Nephron (organoid): ENCODE data around the gene CST7.

Experiments
- H3K27ac Mint-ChIP-seq, 3 experiments: 2 replicates each; pipeline ENCODE4 v1.8.0; 2020; ENCODE audit warnings: mixed read lengths in 3 of 3, mild to moderate bottlenecking in 2 of 3, moderate library complexity in 1 of 3
- H3K27me3 Mint-ChIP-seq: 2 replicates; pipeline ENCODE4 v1.8.0; 2021; ENCODE audit warnings: low read depth, mild to moderate bottlenecking, moderate library complexity, mixed read lengths
- H3K36me3 Mint-ChIP-seq: 2 replicates; pipeline ENCODE4 v1.8.0; 2020; ENCODE audit warnings: low read depth, mixed read lengths
- H3K4me1 Mint-ChIP-seq: 2 replicates; pipeline ENCODE4 v1.8.0; 2020; ENCODE audit warnings: mixed read lengths
- H3K4me3 Mint-ChIP-seq, 3 experiments: 2 replicates each; pipeline ENCODE4 v1.8.0; 2020; ENCODE audit warnings: mild to moderate bottlenecking in 3 of 3, mixed read lengths in 3 of 3, moderate library complexity in 2 of 3
- H3K9me3 Mint-ChIP-seq: 2 replicates; pipeline ENCODE4 v1.8.0; 2020; ENCODE audit warnings: mixed read lengths
- TF ChIP-seq, protein P1 (sequence below), 3 experiments: fragments of 200-600 bp; sonication (generic); IDR thresholded peaks; one replicate each; pipeline ENCODE4 v1.5.0; 2021; ENCODE audit warnings: antibody characterized with exemption in 3 of 3; ENCODE audit not compliant: unreplicated experiment in 3 of 3

Gene CST7

DNA sequence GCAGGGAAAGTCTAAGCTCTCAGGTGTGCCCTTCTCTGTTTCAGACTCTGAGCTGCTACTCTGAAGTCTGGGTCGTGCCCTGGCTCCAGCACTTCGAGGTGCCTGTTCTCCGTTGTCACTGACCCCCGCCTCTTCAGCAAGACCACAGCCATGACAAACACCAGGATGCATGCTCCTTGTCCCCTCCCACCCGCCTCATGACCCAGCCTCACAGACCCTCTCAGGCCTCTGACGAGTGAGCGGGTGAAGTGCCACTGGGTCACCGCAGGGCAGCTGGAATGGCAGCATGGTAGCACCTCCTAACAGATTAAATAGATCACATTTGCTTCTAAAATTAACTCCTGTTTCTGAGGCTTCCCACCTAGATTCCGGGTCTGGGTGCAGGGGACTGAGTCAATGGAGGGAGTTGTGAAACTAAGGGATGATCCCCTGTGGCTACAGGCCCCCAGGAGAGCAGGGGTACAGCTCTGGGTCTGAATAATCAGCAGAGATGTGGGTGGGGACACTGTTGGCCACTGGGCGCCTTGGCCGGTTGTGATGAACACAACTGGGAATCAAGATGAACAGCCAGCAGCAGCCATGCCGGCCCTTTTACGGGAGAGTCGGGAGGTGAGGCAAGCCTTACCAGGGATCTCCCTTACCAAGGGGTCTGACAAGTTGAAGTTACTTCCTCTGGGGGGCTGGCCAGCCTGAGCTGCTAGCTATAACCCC lies 10.7 kb downstream of the CST7 start:
- Mint-ChIP-seq H3K27me3 (no peaks in the 10 kb centered on the region), H3K27ac (no peak overlapping the region), H3K4me1 (peaks cover 19% of the 10 kb centered on the region), H3K4me3 (no peak overlapping the region), H3K9me3 (no peaks in the 10 kb centered on the region), H3K36me3 (peaks cover 25% of the 10 kb centered on the region)
- TF ChIP-seq, protein P1, sequence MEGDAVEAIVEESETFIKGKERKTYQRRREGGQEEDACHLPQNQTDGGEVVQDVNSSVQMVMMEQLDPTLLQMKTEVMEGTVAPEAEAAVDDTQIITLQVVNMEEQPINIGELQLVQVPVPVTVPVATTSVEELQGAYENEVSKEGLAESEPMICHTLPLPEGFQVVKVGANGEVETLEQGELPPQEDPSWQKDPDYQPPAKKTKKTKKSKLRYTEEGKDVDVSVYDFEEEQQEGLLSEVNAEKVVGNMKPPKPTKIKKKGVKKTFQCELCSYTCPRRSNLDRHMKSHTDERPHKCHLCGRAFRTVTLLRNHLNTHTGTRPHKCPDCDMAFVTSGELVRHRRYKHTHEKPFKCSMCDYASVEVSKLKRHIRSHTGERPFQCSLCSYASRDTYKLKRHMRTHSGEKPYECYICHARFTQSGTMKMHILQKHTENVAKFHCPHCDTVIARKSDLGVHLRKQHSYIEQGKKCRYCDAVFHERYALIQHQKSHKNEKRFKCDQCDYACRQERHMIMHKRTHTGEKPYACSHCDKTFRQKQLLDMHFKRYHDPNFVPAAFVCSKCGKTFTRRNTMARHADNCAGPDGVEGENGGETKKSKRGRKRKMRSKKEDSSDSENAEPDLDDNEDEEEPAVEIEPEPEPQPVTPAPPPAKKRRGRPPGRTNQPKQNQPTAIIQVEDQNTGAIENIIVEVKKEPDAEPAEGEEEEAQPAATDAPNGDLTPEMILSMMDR (IDR thresholded peaks at IDR 0.05; ENCODE audit: unreplicated experiment in 3 of 3): no peak

DNA sequence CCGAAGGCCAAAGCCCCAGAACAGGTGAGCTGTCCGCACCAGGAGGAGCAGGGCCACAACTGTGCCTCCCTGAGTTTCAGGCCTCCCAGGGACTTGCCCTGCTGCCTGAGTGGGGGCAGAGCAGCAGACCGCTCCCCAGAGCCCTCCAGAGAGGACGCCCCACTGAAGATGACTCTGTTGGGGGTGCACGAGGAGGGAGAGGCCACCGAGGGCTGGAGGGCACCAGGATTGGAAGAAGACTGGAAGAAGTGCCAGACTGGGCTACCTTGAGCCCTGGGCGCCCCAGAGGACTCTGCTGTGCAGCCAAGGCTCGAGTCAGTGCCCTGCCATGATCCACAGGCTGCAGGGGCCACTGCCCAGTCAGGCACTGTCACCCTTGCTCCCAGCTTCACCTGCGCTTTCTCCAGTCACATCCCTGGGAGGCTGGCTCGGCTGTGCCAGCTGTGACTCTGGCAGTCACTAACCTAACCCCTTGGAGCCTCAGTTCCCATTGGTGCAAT lies 11.3 kb downstream of the CST7 start:
- Mint-ChIP-seq H3K9me3 (no peaks in the 10 kb centered on the region), H3K36me3 (peaks cover 29% of the 10 kb centered on the region), H3K4me1 (peaks cover 23% of the 10 kb centered on the region), H3K27ac (no peak overlapping the region), H3K27me3 (no peaks in the 10 kb centered on the region), H3K4me3 (no peak overlapping the region)
- TF ChIP-seq, protein P1 (IDR thresholded peaks at IDR 0.05; ENCODE audit: unreplicated experiment in 3 of 3): no peak

DNA sequence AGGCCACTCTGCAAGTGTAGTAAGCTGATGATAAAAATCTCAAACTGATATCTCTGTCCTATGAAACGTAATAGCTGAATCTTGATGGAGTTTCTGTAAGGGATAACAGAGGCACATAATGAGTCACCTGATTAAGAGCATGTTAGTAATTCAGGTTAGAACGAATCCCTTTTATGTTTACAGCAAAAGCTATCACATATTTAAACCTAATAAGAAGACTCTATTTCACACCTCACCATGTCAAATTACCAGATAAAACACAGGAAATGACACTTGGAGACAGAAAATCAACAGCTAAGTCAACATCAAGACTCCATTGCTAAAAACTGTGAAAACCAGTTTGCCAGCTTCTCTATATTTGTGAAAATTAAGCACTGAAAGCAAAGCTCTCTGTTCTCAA lies 11.8 kb downstream of the CST7 start:
- Mint-ChIP-seq H3K4me1 (peaks cover 23% of the 10 kb centered on the region), H3K9me3 (no peaks in the 10 kb centered on the region), H3K36me3 (peaks cover 29% of the 10 kb centered on the region), H3K27me3 (no peaks in the 10 kb centered on the region), H3K27ac (no peak overlapping the region), H3K4me3 (no peak overlapping the region)
- TF ChIP-seq, protein P1 (IDR thresholded peaks at IDR 0.05; ENCODE audit: unreplicated experiment in 3 of 3): no peak

DNA sequence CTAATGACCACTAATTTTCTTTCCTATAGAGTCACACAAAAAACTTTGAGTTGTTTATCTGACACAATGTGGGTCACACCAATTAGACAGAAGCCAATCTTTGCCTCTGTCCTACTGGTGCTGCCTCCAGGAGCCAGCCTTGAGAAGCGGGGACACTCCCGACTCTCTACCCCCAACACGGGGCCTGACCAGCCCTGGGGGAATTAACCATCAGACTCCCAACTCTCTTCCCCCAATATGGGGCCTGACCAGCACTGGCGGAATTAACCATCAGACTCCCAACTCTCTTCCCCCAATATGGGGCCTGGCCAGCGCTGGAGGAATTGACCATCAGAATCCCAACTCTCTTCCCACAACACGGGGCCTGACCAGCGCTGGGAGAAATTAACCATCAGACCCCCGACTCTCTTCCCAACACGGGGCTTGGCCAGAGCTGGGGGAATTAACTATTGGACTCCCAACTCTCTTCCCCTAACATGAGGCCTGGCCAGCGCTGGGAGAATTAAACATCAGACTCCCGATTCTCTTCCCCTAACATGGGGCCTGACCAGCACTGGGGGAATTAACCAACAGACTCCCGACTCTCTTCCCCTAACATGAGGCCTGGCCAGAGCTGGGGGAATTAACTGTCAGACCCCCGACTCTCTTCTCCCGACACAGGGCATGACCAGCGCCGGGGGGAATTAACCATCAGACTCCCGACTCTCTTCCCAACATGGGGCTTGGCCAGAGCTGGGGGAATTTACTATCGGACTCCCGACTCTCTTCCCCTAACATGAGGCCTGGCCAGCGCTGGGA lies 12.5 kb downstream of the CST7 start:
- no peaks in the 10 kb centered on the region for H3K27me3 Mint-ChIP-seq
- H3K27ac Mint-ChIP-seq: no peak overlapping the region
- H3K9me3 Mint-ChIP-seq: no peaks in the 10 kb centered on the region
- H3K4me3 Mint-ChIP-seq: no peak overlapping the region
- peaks cover 33% of the 10 kb centered on the region for H3K36me3 Mint-ChIP-seq
- H3K4me1 Mint-ChIP-seq: peaks cover 23% of the 10 kb centered on the region
- TF ChIP-seq, protein P1 (IDR thresholded peaks at IDR 0.05; ENCODE audit: unreplicated experiment in 3 of 3): no peak

DNA sequence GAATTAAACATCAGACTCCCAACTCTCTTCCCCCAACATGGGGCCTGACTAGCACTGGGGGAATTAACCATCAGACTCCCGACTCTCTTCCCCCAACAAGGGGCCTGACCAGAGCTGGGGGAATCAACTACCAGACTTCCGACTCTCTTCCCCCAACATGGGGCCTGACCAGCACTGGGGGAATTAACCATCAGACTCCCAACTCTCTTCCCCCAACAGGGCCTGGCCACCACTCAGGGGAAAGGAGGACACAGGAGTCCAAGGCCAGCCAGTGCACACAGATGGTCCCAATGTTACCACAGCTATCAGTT lies 13.1 kb downstream of the CST7 start:
- TF ChIP-seq, protein P1 (IDR thresholded peaks at IDR 0.05; ENCODE audit: unreplicated experiment in 3 of 3): no peak
- no peaks in the 10 kb centered on the region for H3K9me3 Mint-ChIP-seq
- H3K27ac Mint-ChIP-seq: no peak overlapping the region
- H3K4me3 Mint-ChIP-seq: no peak overlapping the region
- peaks cover 23% of the 10 kb centered on the region for H3K4me1 Mint-ChIP-seq
- H3K36me3 Mint-ChIP-seq: peaks cover 33% of the 10 kb centered on the region
- no peaks in the 10 kb centered on the region for H3K27me3 Mint-ChIP-seq
